GM13976 (cell line): ENCODE measurements around the gene EIF3B.
"Not testable (repeated sequence)": the region's sequence is repeated elsewhere in the genome, so short reads cannot be mapped to it uniquely, and the experiment has no call there.

ENCODE experiments used
- DNase-seq: peaks from one replicate; pipeline ENCODE4 v3.0.0; 2012; ENCODE audit warnings: low spot score
- CTCF ChIP-seq: IDR thresholded peaks from 2 replicates; pipeline ENCODE4 v1.5.1; 2012; ENCODE audit warnings: borderline replicate concordance, mild to moderate bottlenecking; ENCODE audit not compliant: insufficient read depth; ENCODE audit errors: extremely low read depth, missing control alignments, control extremely low read depth
- in situ Hi-C: fragments of 300-500 bp; cut with MboI; formaldehyde crosslinking; loops from one replicate; pipeline ENCODE4 v1.12.0; 2022; ENCODE audit warnings: low sequenced_read_pairs, mixed read lengths, inconsistent platforms; ENCODE audit not compliant: unreplicated experiment

EIF3B gene

GRCh38 chr7:2376351-2377154, 21.9 kb downstream of the EIF3B start:
- no peak for TF ChIP-seq CTCF
- no peak for DNase-seq
- in situ Hi-C loops = no loop called here

- in situ Hi-C loops, DNase-seq: not testable (repeated sequence)
Observed at GRCh38 chr7:2377492-2377891, 22.9 kb downstream of the EIF3B start.

- in situ Hi-C loops, DNase-seq: not testable (repeated sequence)
Observed at GRCh38 chr7:2378125-2378524, 23.5 kb downstream of the EIF3B start.

- DNase-seq = no peak
- TF ChIP-seq CTCF = no peak
- in situ Hi-C loops = no loop called here
Observed at GRCh38 chr7:2379161-2379560, 24.5 kb downstream of the EIF3B start.

GRCh38 chr7:2379821-2380450, 25.3 kb downstream of the EIF3B start:
- in situ Hi-C loops = no loop called here
- TF ChIP-seq CTCF = no peak
- no peak for DNase-seq

- in situ Hi-C loops = no loop called here
- no peak for TF ChIP-seq CTCF
- no peak for DNase-seq
Observed at GRCh38 chr7:2380461-2380860, 25.8 kb downstream of the EIF3B start.

GRCh38 chr7:2381227-2381626, 26.6 kb downstream of the EIF3B start:
- no peak for TF ChIP-seq CTCF
- in situ Hi-C loops = no loop called here
- no peak for DNase-seq

GRCh38 chr7:2381881-2382509, 27.4 kb downstream of the EIF3B start:
- no peak for TF ChIP-seq CTCF
- DNase-seq = no peak
- in situ Hi-C loops = no loop called here
